NT2/D1 (cell line): ENCODE measurements around the gene GFPT1.

ENCODE experiments used
- SUZ12 ChIP-seq: IDR thresholded peaks from 2 replicates; pipeline ENCODE4 v1.6.1; 2011; ENCODE audit not compliant: insufficient read length, insufficient read depth; ENCODE audit errors: extremely low read depth
- YY1 ChIP-seq: IDR thresholded peaks from 2 replicates; pipeline ENCODE4 v1.6.1; 2011; ENCODE audit not compliant: insufficient read length, insufficient read depth
- ZNF274 ChIP-seq: IDR thresholded peaks from 2 replicates; pipeline ENCODE4 v1.6.1; 2011; ENCODE audit warnings: mild to moderate bottlenecking, low read depth, low read length

GRCh38 chr2:69344305-69344704 lies 42.7 kb downstream of the GFPT1 start:
- TF ChIP-seq SUZ12 (no peak), YY1 (no peak), ZNF274 (no peak)
